K562 (cell line): Measurements from ENCODE around the gene MON2. TPM values are rescaled to one million over a fixed set of nuclear protein-coding genes. Genes with fewer than 3 reads are reported as not detected.
A peak's percentile ranks its signal among the peaks of the same experiment; 100 is the strongest.

Experiments used
- ARID4B ChIP-seq: sonication (generic); formaldehyde crosslinking; IDR thresholded peaks from 2 replicates; pipeline ENCODE4 v1.8.0; 2022; ENCODE audit warnings: mild to moderate bottlenecking, missing genetic modification reagents
- ELF1 ChIP-seq: fragments of 200-800 bp; sonication (Bioruptor generic); IDR thresholded peaks from 2 replicates; pipeline ENCODE4 v1.6.1; 2016; ENCODE audit warnings: missing genetic modification characterization, missing compliant biosample characterization
- EP400 ChIP-seq: fragments of 450-650 bp; IDR thresholded peaks from 2 replicates; pipeline ENCODE4 v1.6.1; 2017; ENCODE audit warnings: antibody characterized with exemption, mild to moderate bottlenecking, moderate library complexity
- FOXA1 ChIP-seq: fragments of 450-650 bp; IDR thresholded peaks from 2 replicates; pipeline ENCODE4 v1.6.1; 2016; ENCODE audit warnings: mild to moderate bottlenecking, borderline replicate concordance
- GATAD2B ChIP-seq: fragments of 450-650 bp; IDR thresholded peaks from 2 replicates; pipeline ENCODE4 v1.6.1; 2017; ENCODE audit warnings: mild to moderate bottlenecking, borderline replicate concordance
- HDAC8 ChIP-seq: fragments of 450-650 bp; IDR thresholded peaks from 2 replicates; pipeline ENCODE4 v1.6.1; 2016; ENCODE audit warnings: mild to moderate bottlenecking, missing genetic modification characterization, moderate library complexity, missing compliant biosample characterization
- LCOR ChIP-seq: sonication (generic); formaldehyde crosslinking; IDR thresholded peaks from 2 replicates; pipeline ENCODE4 v1.8.0; 2022; ENCODE audit warnings: mild to moderate bottlenecking, missing genetic modification reagents
- MED1 ChIP-seq: sonication (generic); formaldehyde crosslinking; IDR thresholded peaks from 2 replicates; pipeline ENCODE4 v1.8.1; 2023; ENCODE audit warnings: missing genetic modification reagents, borderline replicate concordance
- MYNN ChIP-seq, 2 experiments: sonication (generic); formaldehyde crosslinking in 1 of 2; IDR thresholded peaks; 2 replicates each; pipeline versions ENCODE4 v1.5.0 to v1.6.1; 2016 to 2020; ENCODE audit warnings: antibody characterized with exemption in 1 of 2, missing genetic modification reagents in 1 of 2
- SUPT5H ChIP-seq: fragments of 450-650 bp; IDR thresholded peaks from 2 replicates; pipeline ENCODE4 v1.6.1; 2016
- U2AF1 ChIP-seq: fragments of 200-400 bp; formaldehyde crosslinking; optimal IDR thresholded peaks from 2 replicates; pipeline ENCODE3; 2017; ENCODE audit warnings: mild to moderate bottlenecking, low read depth, low read length, moderate library complexity
- WHSC1 ChIP-seq: IDR thresholded peaks from one replicate; pipeline ENCODE4 v1.6.1; 2012; ENCODE audit warnings: low read length, control low read depth, inconsistent platforms
- ZBTB8A ChIP-seq: fragments of 450-650 bp; IDR thresholded peaks from 2 replicates; pipeline ENCODE4 v1.6.1; 2018; ENCODE audit warnings: mild to moderate bottlenecking, moderate library complexity; ENCODE audit not compliant: partially characterized antibody
- ZFP36 ChIP-seq: fragments of 150-350 bp; IDR thresholded peaks from 2 replicates; pipeline ENCODE4 v1.6.1; 2018; ENCODE audit warnings: low read length, low read depth; ENCODE audit not compliant: partially characterized antibody
- ZNF75A ChIP-seq: fragments of 450-650 bp; formaldehyde crosslinking; IDR thresholded peaks from 2 replicates; pipeline ENCODE4 v1.4.0; 2020; ENCODE audit warnings: mild to moderate bottlenecking
- polyA plus RNA-seq, 8 experiments: library from polyadenylated mRNA; depleted of rRNA in 4 of 8; stranded (reverse) in 5 of 8; unstranded in 3 of 8; fragments of >200 nt; fragmentation: Nextera tagmentation in 2 of 8; fragmentation: Illumina TruSeq in 1 of 8; extraction: Ambion mirVana in 2 of 8; extraction: Trizol in 1 of 8; gene quantifications; 2 replicates each; pipeline versions ENCODE4 v1.2.1 to v1.2.3, GENCODE V29; 2011 to 2014; ENCODE audit warnings: inconsistent platforms in 1 of 8, missing spikeins in 1 of 8
- total RNA-seq, 7 experiments: library from RNA; depleted of rRNA in 6 of 7; stranded (reverse); fragments of >200 nt in 6 of 7; fragmentation: Illumina TruSeq in 2 of 7; extraction: Trizol in 2 of 7; gene quantifications; 2 replicates each; pipeline versions ENCODE4 v1.2.1 to v1.2.3, GENCODE V29; 2011 to 2021; ENCODE audit warnings: low replicate concordance in 1 of 7

MON2 gene
- total and polyA plus RNA-seq, 9 of the 15 experiments (the other 6 are each of a cell fraction or from before 2014, with no cell fraction given), result 3.6 to 31.6 (median 16.8) TPM

GRCh38 chr12:62466594-62467491 lies at the start of gene MON2 (continued):
- TF ChIP-seq U2AF1, result no peak
- 0 out of 2 replicates have a peak, but pooled peaks have one; percentile 45 for TF ChIP-seq LCOR
- peak; percentile 98 for TF ChIP-seq ELF1 (tag)
- 0 out of 2 replicates have a peak, but pooled peaks have one; percentile 28 for TF ChIP-seq MED1 (CRISPR knock-in tag)
- 0 out of 2 replicates have a peak, but pooled peaks have one; percentile 37 for TF ChIP-seq GATAD2B
- TF ChIP-seq HDAC8 (tag), result no peak
- no peak for TF ChIP-seq WHSC1
- TF ChIP-seq MYNN (IDR thresholded peaks at IDR 0.05), result no peak
- TF ChIP-seq MYNN (CRISPR knock-in tag; IDR thresholded peaks at IDR 0.05), result no peak
- peak; percentile 90 for TF ChIP-seq EP400
- peak; percentile 92 for TF ChIP-seq SUPT5H
- no peak for TF ChIP-seq ZNF75A (CRISPR knock-in tag)
- no peak for TF ChIP-seq ZFP36
- no peak for TF ChIP-seq ZBTB8A
- no peak for TF ChIP-seq FOXA1
- no peak; the same call in 1 of the 2 replicates for TF ChIP-seq ARID4B
